WTC11 (cell line): ENCODE data around the gene RALY.

Source experiments
- ATF2 ChIP-seq: sonication (generic); formaldehyde crosslinking; IDR thresholded peaks from 2 replicates; pipeline ENCODE4 v1.8.1; 2022; ENCODE audit warnings: low read depth, missing genetic modification reagents, borderline replicate concordance
- CTCF ChIP-seq: fragments of 200-600 bp; IDR thresholded peaks from 2 replicates; pipeline ENCODE4 v1.8.0; 2022; ENCODE audit warnings: antibody characterized with exemption
- ELF4 ChIP-seq: sonication (generic); formaldehyde crosslinking; IDR thresholded peaks from 2 replicates; pipeline ENCODE4 v1.8.1; 2022; ENCODE audit warnings: low read depth, mild to moderate bottlenecking, moderate library complexity, missing genetic modification reagents
- ESRRA ChIP-seq: sonication (generic); formaldehyde crosslinking; IDR thresholded peaks from 2 replicates; pipeline ENCODE4 v1.8.1; 2022; ENCODE audit warnings: mild to moderate bottlenecking, missing genetic modification reagents, borderline replicate concordance
- MAX ChIP-seq: sonication (generic); formaldehyde crosslinking; IDR thresholded peaks from 2 replicates; pipeline ENCODE4 v1.8.0; 2022; ENCODE audit warnings: mild to moderate bottlenecking, missing genetic modification reagents
- MLX ChIP-seq: sonication (generic); formaldehyde crosslinking; IDR thresholded peaks from 2 replicates; pipeline ENCODE4 v1.8.1; 2023; ENCODE audit warnings: mild to moderate bottlenecking, missing genetic modification reagents, moderate library complexity
- NFYB ChIP-seq: sonication (generic); formaldehyde crosslinking; conservative IDR thresholded peaks from 2 replicates; pipeline ENCODE4 v1.8.0; 2022; ENCODE audit warnings: low read depth, missing genetic modification reagents
- SMAD4 ChIP-seq: sonication (generic); formaldehyde crosslinking; IDR thresholded peaks from 2 replicates; pipeline ENCODE4 v1.8.0; 2022; ENCODE audit warnings: mild to moderate bottlenecking, missing genetic modification reagents
- SP1 ChIP-seq: sonication (generic); formaldehyde crosslinking; conservative IDR thresholded peaks from 2 replicates; pipeline ENCODE4 v1.8.1; 2022; ENCODE audit warnings: missing genetic modification reagents
- TCF7 ChIP-seq: sonication (generic); formaldehyde crosslinking; IDR thresholded peaks from 2 replicates; pipeline ENCODE4 v1.8.0; 2022; ENCODE audit warnings: mild to moderate bottlenecking, low read depth, missing genetic modification reagents, moderate library complexity
- ZBTB21 ChIP-seq: sonication (generic); formaldehyde crosslinking; IDR thresholded peaks from 2 replicates; pipeline ENCODE4 v1.8.1; 2023; ENCODE audit warnings: mild to moderate bottlenecking, missing genetic modification reagents, borderline replicate concordance
- ZSCAN18 ChIP-seq: fragments of 250-450 bp; sonication (Bioruptor Pico); IDR thresholded peaks from 2 replicates; pipeline ENCODE4 v2.1.2; 2022; ENCODE audit warnings: mild to moderate bottlenecking, moderate library complexity
- TF ChIP-seq, protein P1 (sequence below): sonication (generic); formaldehyde crosslinking; IDR thresholded peaks from 2 replicates; pipeline ENCODE4 v1.8.1; 2022; ENCODE audit warnings: mild to moderate bottlenecking, missing genetic modification reagents, moderate library complexity, borderline replicate concordance
- TF ChIP-seq, protein P2 (sequence below): sonication (generic); formaldehyde crosslinking; IDR thresholded peaks from 2 replicates; pipeline ENCODE4 v1.8.0; 2023; ENCODE audit warnings: missing genetic modification reagents, mild to moderate bottlenecking, borderline replicate concordance

DNA sequence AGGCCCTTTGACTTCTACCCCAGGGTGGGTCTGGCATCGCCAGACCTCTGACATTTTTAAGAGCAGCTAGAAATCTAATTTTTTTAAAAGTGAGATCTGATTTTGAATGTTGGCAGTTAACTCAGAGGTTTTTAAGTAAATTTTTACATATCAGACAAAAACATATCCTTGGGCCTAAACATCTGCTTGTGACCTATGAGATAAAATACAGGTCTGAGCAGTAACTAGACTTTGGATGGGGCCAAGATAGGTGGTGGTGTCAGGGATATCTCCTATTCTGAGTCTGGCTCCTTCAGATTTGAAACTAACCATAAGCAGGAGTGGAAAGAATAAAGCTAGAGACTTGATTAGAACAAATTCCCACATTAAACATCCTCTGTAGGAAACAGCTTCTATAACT lies 17.6 kb downstream of the RALY start:
- TF ChIP-seq CTCF (no peak), MAX (no peak), ESRRA (CRISPR knock-in tag) (no peak), ATF2 (CRISPR knock-in tag) (no peak), SMAD4 (CRISPR knock-in tag) (no peak), ELF4 (CRISPR knock-in tag) (no peak), MLX (CRISPR knock-in tag) (no peak), ZBTB21 (no peak), ZSCAN18 (CRISPR knock-in tag) (no peak), NFYB (CRISPR knock-in tag) (no peak), SP1 (CRISPR knock-in tag) (no peak), TCF7 (CRISPR knock-in tag) (no peak)
- TF ChIP-seq, protein P1, sequence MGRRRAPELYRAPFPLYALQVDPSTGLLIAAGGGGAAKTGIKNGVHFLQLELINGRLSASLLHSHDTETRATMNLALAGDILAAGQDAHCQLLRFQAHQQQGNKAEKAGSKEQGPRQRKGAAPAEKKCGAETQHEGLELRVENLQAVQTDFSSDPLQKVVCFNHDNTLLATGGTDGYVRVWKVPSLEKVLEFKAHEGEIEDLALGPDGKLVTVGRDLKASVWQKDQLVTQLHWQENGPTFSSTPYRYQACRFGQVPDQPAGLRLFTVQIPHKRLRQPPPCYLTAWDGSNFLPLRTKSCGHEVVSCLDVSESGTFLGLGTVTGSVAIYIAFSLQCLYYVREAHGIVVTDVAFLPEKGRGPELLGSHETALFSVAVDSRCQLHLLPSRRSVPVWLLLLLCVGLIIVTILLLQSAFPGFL (CRISPR knock-in tag): no peak
- TF ChIP-seq, protein P2, sequence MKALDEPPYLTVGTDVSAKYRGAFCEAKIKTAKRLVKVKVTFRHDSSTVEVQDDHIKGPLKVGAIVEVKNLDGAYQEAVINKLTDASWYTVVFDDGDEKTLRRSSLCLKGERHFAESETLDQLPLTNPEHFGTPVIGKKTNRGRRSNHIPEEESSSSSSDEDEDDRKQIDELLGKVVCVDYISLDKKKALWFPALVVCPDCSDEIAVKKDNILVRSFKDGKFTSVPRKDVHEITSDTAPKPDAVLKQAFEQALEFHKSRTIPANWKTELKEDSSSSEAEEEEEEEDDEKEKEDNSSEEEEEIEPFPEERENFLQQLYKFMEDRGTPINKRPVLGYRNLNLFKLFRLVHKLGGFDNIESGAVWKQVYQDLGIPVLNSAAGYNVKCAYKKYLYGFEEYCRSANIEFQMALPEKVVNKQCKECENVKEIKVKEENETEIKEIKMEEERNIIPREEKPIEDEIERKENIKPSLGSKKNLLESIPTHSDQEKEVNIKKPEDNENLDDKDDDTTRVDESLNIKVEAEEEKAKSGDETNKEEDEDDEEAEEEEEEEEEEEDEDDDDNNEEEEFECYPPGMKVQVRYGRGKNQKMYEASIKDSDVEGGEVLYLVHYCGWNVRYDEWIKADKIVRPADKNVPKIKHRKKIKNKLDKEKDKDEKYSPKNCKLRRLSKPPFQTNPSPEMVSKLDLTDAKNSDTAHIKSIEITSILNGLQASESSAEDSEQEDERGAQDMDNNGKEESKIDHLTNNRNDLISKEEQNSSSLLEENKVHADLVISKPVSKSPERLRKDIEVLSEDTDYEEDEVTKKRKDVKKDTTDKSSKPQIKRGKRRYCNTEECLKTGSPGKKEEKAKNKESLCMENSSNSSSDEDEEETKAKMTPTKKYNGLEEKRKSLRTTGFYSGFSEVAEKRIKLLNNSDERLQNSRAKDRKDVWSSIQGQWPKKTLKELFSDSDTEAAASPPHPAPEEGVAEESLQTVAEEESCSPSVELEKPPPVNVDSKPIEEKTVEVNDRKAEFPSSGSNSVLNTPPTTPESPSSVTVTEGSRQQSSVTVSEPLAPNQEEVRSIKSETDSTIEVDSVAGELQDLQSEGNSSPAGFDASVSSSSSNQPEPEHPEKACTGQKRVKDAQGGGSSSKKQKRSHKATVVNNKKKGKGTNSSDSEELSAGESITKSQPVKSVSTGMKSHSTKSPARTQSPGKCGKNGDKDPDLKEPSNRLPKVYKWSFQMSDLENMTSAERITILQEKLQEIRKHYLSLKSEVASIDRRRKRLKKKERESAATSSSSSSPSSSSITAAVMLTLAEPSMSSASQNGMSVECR (CRISPR knock-in tag): no peak
